ENCODE data around the gene MYOCD.

- peak; percentile 23; the same call in 1 of the 2 replicates for TF ChIP-seq CTCF (IDR thresholded peaks at IDR 0.05)
- no peak for TF ChIP-seq TP53 (CRISPR knock-in tag; IDR thresholded peaks at IDR 0.05)
- no peak for TF ChIP-seq E2F1 (CRISPR knock-in tag; IDR thresholded peaks at IDR 0.05)
- TF ChIP-seq NR3C1 (CRISPR knock-in tag; conservative IDR thresholded peaks at IDR 0.05; ENCODE audit: low read depth), result no peak
- no peak for TF ChIP-seq MLX (CRISPR knock-in tag; IDR thresholded peaks at IDR 0.05)
- no peak for TF ChIP-seq JUN (CRISPR knock-in tag; IDR thresholded peaks at IDR 0.05)
- no peak for TF ChIP-seq ZBTB21 (CRISPR knock-in tag; IDR thresholded peaks at IDR 0.05; ENCODE audit: borderline replicate concordance)
- TF ChIP-seq NFYB (CRISPR knock-in tag; conservative IDR thresholded peaks at IDR 0.05; ENCODE audit: low read depth), result no peak
- TF ChIP-seq NR2C2 (CRISPR knock-in tag; IDR thresholded peaks at IDR 0.05), result no peak
Observed at GRCh38 chr17:12667299-12667958, 1.7 kb downstream of the MYOCD start.
